Fibroblast of peridontal ligament (primary cell): ENCODE results near the gene RAB37.

Experiments used
- DNase-seq: peaks from one replicate; pipeline ENCODE4 v3.0.0-alpha.2; 2010; ENCODE audit errors: extremely low read depth

The RAB37 gene

DNA sequence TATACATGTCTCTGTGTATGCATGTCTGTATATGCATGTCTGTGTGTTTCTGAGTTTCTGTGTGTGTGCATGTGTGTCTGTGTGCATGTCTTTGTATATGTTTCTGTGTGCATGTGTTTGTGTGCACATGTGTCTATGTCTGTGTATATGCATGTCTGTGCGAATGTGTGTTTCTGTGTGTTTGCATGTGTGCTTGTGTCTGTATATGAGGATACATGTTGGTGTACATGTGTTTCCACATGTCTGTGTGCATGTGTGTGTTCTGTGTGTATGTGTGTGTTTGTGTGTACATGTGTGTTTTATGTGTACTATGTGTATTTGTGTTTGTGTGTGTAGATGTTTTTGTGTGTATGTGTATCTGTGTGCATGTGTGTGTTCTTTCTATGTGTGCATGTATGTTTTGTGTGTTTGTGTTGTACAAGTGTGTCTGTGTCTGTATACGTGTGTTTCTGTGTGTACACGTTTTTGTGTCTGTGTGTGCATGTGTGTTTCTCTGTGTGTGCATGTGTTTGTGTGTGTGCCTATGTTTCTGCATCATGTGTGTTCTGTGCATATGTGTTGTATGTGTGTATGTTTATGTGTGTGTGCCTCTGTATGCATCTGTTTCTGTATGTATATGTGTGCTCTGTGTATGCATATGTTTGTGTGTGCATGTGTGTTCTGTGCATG, 8.9 kb upstream of the RAB37 start:
- no peak for DNase-seq

DNA sequence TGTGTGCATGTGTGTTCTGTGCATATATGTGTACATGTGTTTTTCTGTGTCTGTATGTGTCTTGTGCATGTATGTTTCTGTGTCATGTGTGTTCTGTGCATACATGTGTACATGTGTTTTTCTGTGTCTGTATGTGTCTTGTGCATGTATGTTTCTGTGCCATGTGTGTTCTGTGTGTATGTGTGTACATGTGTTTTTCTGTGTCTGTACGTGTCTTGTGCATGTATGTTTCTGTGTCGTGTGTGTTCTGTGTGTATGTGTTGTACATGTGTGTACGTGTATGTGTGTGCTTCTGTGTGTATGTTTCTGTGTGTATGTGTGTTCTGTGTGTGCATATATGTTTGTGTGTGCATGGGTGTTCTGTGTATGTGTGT, 8.4 kb upstream of the RAB37 start:
- no peak for DNase-seq

- no peak for DNase-seq
These were observed 7.7 kb upstream of the RAB37 start for GRCh38 chr17:74729368-74729767.

- DNase-seq = no peak
These were observed 7.2 kb upstream of the RAB37 start for GRCh38 chr17:74729866-74730265.

DNA sequence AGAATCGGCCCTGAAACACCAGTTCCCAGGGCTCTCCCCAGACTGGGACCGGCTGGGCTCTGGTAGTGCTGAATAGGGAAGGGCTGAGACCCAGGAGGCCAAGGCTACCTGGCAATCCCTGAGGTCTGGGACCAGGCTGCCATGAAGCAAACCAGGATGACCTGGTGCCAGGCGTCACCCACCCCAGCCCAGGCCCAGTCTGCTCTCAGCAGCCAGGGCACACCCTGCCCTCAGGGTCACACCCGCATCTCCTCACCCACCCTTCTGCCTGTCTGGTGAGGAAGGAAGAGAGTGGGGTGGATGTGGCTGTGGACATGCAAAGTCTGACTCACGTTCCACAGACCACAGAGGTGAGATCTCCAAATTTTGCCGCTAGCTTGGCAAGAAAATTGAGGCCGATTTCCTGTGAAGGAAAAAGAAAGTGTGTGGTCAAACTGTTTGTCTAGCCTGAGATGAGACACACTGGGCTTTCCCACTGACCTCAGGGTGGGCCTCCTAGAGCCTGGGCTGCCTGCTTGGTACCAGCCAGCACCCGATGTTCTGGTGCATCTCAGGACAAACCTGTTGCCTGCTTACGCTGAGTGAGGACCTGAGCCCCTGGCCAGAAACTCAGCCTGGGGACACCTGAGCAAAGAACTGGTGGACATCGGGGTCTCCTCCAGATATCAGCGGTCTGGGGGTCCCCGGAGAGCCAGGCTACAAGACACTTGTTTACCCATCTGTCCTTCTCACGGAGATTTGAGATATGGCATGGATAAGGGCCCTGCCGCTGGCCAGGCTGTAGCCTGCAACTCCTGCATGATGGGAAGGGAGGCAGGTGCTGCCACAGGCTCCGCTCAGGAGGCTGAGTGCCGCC, 6.3 kb upstream of the RAB37 start:
- DNase-seq = no peak

DNA sequence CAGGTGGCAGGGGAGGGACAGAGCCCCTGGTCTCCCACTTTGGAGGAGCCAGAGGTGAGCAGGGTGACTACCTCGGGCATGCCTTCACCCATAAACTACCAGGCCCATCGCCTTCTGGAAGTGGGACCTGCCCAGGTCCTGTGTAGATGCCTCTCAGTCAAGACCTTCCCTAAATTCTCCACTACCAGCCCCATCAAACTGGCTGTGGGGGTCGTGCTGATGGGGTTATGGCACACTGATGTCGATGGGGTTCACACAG, 5.8 kb upstream of the RAB37 start:
- DNase-seq = no peak

GRCh38 chr17:74732042-74732867, 4.8 kb upstream of the RAB37 start:
- DNase-seq = no peak

- DNase-seq = no peak
These were observed 3.5 kb upstream of the RAB37 start for GRCh38 chr17:74733365-74734122.

DNA sequence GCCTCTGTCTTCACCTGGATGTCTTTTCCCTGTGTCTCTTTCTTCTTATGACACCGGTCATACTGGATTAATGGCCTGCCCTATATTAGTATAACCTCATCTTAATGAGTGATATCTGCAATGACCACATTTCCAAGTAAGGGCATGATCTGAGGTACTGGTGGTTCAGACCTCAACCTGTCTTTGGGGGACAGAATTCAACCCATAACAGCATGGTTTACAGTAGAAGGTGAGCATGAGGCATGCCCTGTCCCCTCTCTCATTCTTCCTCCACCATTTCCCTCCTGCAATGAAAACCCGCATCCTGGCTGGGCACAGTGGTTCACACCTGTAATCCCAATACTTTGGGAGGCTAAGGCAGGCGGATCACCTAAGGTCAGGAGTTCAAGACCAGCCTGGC, 2.8 kb upstream of the RAB37 start:
- no peak for DNase-seq

GRCh38 chr17:74737299-74738050, 419 bp downstream of the RAB37 start:
- DNase-seq = no peak

GRCh38 chr17:74738051-74738996, 1.3 kb downstream of the RAB37 start:
- DNase-seq = no peak

- DNase-seq = no peak
These were observed 2.3 kb downstream of the RAB37 start for GRCh38 chr17:74739227-74739831.

GRCh38 chr17:74740173-74740572, 3.1 kb downstream of the RAB37 start:
- DNase-seq = no peak

GRCh38 chr17:74740641-74741387, 3.8 kb downstream of the RAB37 start:
- no peak for DNase-seq

- DNase-seq = no peak
These were observed 5.1 kb downstream of the RAB37 start for GRCh38 chr17:74742153-74742515.

DNA sequence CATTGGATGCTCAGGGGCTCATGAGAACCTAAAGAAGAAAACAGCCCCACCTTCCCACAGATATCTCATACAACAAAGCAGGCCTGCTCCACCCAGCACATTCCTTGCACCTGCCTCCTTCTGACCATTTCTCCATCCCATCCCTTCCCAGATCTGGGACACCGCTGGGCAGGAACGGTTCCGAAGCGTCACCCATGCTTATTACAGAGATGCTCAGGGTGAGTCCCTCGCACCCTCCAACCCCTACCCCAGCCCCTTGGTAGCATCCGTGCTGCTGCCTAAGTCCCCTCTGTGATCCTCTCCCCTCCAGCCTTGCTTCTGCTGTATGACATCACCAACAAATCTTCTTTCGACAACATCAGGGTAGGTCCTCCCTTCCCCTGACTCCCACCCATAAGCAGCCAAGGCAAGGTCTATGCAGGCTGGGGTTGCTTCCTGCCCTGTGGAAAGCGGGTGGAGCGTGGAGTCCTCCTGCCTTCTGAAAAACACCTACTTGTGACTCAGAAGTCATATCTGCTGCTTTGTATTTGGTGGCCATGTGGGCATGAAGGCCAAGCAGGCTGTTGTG, 6.0 kb downstream of the RAB37 start:
- DNase-seq = no peak

DNA sequence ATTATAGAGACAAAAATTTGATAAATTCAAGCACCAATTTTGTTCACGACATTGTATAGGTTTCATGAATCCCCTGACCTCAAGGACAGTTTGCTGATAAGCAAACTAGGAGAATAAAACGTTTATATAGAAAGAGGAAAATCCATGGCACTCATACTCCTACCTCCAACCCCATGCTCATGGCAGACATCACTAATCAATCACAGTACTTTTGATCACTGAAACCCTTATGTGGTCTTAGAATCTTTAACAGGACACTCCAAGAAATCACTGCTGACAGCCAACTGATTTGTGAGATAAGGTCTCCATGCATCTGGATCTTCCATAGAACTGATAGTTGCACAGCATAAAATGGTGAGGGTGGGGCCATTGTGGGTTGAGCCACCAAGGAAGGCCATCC, 6.7 kb downstream of the RAB37 start:
- no peak for DNase-seq

- no peak for DNase-seq
These were observed 7.3 kb downstream of the RAB37 start for GRCh38 chr17:74744349-74744713.
